HG03565 (cell line): Measurements from ENCODE around the gene INSYN2B.
A peak's percentile ranks its signal among the peaks of the same experiment; 100 is the strongest.
"Not testable (repeated sequence)": the region's sequence is repeated elsewhere in the genome, so short reads cannot be mapped to it uniquely, and the experiment has no call there.

Source experiments
- ATAC-seq: cut with Tn5 transposase; IDR thresholded peaks from one replicate; pipeline ENCODE4 v1.9.1; 2021; ENCODE audit warnings: mild to moderate bottlenecking, moderate library complexity; ENCODE audit not compliant: unreplicated experiment

INSYN2B gene

GRCh38 chr5:169860585-169860984, 119.7 kb downstream of the INSYN2B start:
- no peak for ATAC-seq

GRCh38 chr5:169856571-169856970, 123.7 kb downstream of the INSYN2B start:
- ATAC-seq, result no peak

GRCh38 chr5:169851321-169851850, 128.9 kb downstream of the INSYN2B start:
- ATAC-seq, result no peak

GRCh38 chr5:169850409-169850808, 129.9 kb downstream of the INSYN2B start:
- no peak for ATAC-seq

GRCh38 chr5:169848792-169849191, 131.5 kb downstream of the INSYN2B start:
- ATAC-seq, result no peak

- ATAC-seq, result no peak
Observed at GRCh38 chr5:169848271-169848670, 132.0 kb downstream of the INSYN2B start.

- ATAC-seq, result no peak
Observed at GRCh38 chr5:169847519-169847918, 132.8 kb downstream of the INSYN2B start.

- no peak for ATAC-seq
Observed at GRCh38 chr5:169842699-169843098, 137.6 kb downstream of the INSYN2B start.

- ATAC-seq, result no peak
Observed at GRCh38 chr5:169840405-169840804, 139.9 kb downstream of the INSYN2B start.

GRCh38 chr5:169838688-169839087, 141.6 kb downstream of the INSYN2B start:
- ATAC-seq, result peak; percentile 74

- ATAC-seq, result no peak
Observed at GRCh38 chr5:169837686-169838085, 142.6 kb downstream of the INSYN2B start.

- no peak for ATAC-seq
Observed at GRCh38 chr5:169836835-169837536, 143.3 kb downstream of the INSYN2B start.

GRCh38 chr5:169834540-169834939, 145.8 kb downstream of the INSYN2B start:
- ATAC-seq, result not testable (repeated sequence)

GRCh38 chr5:169833681-169834292, 146.5 kb downstream of the INSYN2B start:
- ATAC-seq, result not testable (repeated sequence)

GRCh38 chr5:169832845-169833244, 147.4 kb downstream of the INSYN2B start:
- no peak for ATAC-seq

GRCh38 chr5:169832304-169832703, 148.0 kb downstream of the INSYN2B start:
- ATAC-seq, result no peak

GRCh38 chr5:169831331-169831730, 149.0 kb downstream of the INSYN2B start:
- no peak for ATAC-seq

GRCh38 chr5:169828385-169828784, 151.9 kb downstream of the INSYN2B start:
- ATAC-seq, result no peak

GRCh38 chr5:169827769-169828168, 152.5 kb downstream of the INSYN2B start:
- no peak for ATAC-seq

- no peak for ATAC-seq
Observed at GRCh38 chr5:169826618-169827017, 153.7 kb downstream of the INSYN2B start.

- ATAC-seq, result no peak
Observed at GRCh38 chr5:169817031-169817430, 163.3 kb downstream of the INSYN2B start.

- ATAC-seq, result no peak
Observed at GRCh38 chr5:169814522-169814921, 165.8 kb downstream of the INSYN2B start.
